Upper lobe of right lung (tissue), 1 donor: Measurements from ENCODE around the gene CFB. TPM values are rescaled to one million over a fixed set of nuclear protein-coding genes. Genes with fewer than 3 reads are reported as not detected.

Experiments
- ATAC-seq: fragments of 200-7000 bp; cut with Tn5 transposase; one replicate; pipeline ENCODE4 v1.9.1; 2020; ENCODE audit warnings: mild to moderate bottlenecking, moderate library complexity
- DNase-seq: peaks from one replicate; pipeline ENCODE4 v3.0.0-alpha.2; 2020
- H3K27ac ChIP-seq: fragments of 200-600 bp; one replicate; pipeline ENCODE4 v1.8.0; 2022
- H3K27me3 ChIP-seq: fragments of 200-600 bp; one replicate; pipeline ENCODE4 v1.8.0; 2022; ENCODE audit warnings: mild to moderate bottlenecking
- H3K36me3 ChIP-seq: fragments of 200-600 bp; one replicate; pipeline ENCODE4 v1.8.0; 2022
- H3K4me1 ChIP-seq: fragments of 200-600 bp; one replicate; pipeline ENCODE4 v1.8.0; 2022
- H3K4me3 ChIP-seq: fragments of 200-600 bp; one replicate; pipeline ENCODE4 v1.8.0; 2022; ENCODE audit warnings: mild to moderate bottlenecking
- H3K9me3 ChIP-seq: fragments of 200-600 bp; one replicate; pipeline ENCODE4 v1.8.0; 2022
- CTCF ChIP-seq: fragments of 200-600 bp; IDR thresholded peaks from one replicate; pipeline ENCODE4 v1.8.0; 2022; ENCODE audit warnings: antibody characterized with exemption
- intact Hi-C: fragments of 100-400 bp; cut with DNase I; formaldehyde crosslinking; loops from one replicate; pipeline ENCODE4 v1.11.0; 2022
- total RNA-seq: library from RNA; stranded (reverse); fragmentation: NEBNext Ultra II Directional; extraction: Animal tissue kit (Norgen Biotek cat#: 25700); gene quantifications from one replicate; pipeline ENCODE4 v1.2.1, GENCODE V29; 2021
- donor health status: DM: no; HTN: yes; CAD: no; lungs with severe emphysema.

CFB gene
- total RNA-seq, 1 donor from 2014 or later, result 74.9 TPM

DNA sequence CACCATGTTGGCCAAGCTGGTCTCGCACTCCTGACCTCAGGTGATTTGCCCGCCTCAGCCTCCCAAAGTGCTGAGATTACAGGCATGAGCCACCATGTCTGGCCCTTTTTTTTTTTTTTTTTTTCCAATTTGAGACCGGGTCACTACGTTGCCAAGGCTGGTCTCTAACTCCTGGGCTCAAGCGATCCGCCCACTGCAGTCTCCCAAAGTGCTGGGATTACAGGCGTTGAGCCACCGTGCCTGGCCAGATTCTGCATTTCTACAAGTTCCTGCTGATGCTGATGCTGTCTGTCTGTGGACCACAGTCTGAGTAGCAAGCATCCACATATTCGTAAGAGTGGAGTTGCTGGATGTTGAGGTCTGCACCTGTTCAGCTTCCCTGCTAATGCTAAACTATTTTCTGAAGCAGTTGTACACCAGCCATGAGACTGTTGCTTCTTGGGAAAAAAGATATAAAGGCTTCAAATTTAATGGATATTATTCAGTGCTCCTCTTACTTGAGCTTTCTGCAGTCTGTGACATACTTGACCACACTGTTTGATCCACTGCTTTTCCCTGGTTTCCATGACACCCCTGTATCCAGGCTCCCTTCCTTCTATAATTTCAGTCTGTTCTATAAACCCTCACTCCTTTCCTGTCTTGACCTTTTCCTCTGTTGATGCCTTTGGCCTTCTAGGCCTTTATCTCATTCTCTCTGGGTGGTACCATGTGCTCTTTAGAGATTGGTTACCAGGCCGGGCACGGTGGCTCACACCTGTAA is 33.9 kb upstream of the CFB start:
- ATAC-seq (no peak), DNase-seq (no peak)
- H3K4me3 ChIP-seq, result no peak overlapping the region
- H3K36me3 ChIP-seq, result no peaks in the 10 kb centered on the region
- intact Hi-C loops, result no loop called here
- H3K27me3 ChIP-seq, result no peaks in the 10 kb centered on the region
- no peak overlapping the region for H3K27ac ChIP-seq
- no peaks in the 10 kb centered on the region for H3K9me3 ChIP-seq
- no peak for TF ChIP-seq CTCF
- H3K4me1 ChIP-seq, result no peaks in the 10 kb centered on the region

DNA sequence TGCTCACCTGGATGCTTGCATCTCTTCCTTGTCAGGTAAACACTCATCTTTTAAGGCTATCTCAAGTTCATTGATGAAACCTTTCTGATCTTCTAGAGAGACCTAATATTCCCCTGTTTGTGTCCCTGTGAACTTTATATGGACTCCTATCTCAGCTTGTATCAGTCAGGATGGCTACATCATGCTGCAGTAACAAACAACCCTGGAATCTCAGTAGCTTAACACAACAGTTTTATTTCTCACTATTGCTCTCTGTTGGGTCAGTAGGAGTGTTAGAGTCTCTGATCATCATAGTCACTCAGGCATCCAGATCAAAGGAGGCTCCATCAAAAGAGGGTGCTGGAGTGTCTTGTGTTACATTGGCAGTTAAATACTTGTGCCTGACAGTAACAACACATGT is 30.5 kb upstream of the CFB start:
- Histone ChIP-seq H3K4me1 (peaks cover 4% of the 10 kb centered on the region), H3K4me3 (no peak overlapping the region), H3K9me3 (no peaks in the 10 kb centered on the region), H3K36me3 (no peaks in the 10 kb centered on the region), H3K27ac (no peak overlapping the region), H3K27me3 (no peaks in the 10 kb centered on the region)
- ATAC-seq, result no peak
- no peak for TF ChIP-seq CTCF
- no peak for DNase-seq
- intact Hi-C loops, result no loop called here

DNA sequence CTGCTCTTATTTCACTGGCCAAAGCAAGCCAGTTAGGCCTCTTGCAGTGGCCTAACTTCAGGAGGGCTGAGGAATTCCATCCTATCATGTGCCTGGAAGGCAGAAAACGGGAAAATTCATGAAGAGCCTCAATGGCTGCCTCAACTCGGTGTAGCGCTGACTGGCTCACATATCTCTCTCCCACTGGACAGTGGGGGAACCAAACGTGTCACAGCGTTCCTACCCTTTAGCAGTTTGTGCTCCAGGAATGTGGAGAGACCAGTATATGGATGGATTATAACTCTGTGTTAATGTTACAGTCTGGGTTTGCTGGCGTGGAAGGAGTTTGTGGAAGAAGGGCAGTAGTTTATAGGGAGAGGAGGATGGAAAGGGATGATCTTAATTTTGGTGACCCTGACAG is 30.1 kb upstream of the CFB start:
- DNase-seq (no peak), ATAC-seq (no peak)
- H3K4me3 ChIP-seq, result no peak overlapping the region
- intact Hi-C loops, result no loop called here
- no peak overlapping the region for H3K27ac ChIP-seq
- no peaks in the 10 kb centered on the region for H3K36me3 ChIP-seq
- no peaks in the 10 kb centered on the region for H3K9me3 ChIP-seq
- no peaks in the 10 kb centered on the region for H3K27me3 ChIP-seq
- peaks cover 8% of the 10 kb centered on the region for H3K4me1 ChIP-seq
- TF ChIP-seq CTCF, result no peak

GRCh38 chr6:31918069-31918720 is 27.7 kb upstream of the CFB start:
- no peak for TF ChIP-seq CTCF
- H3K9me3 ChIP-seq, result no peaks in the 10 kb centered on the region
- H3K36me3 ChIP-seq, result no peaks in the 10 kb centered on the region
- no peaks in the 10 kb centered on the region for H3K27me3 ChIP-seq
- DNase-seq (no peak), ATAC-seq (no peak)
- peaks cover 12% of the 10 kb centered on the region for H3K4me1 ChIP-seq
- H3K4me3 ChIP-seq, result no peak overlapping the region
- no peak overlapping the region for H3K27ac ChIP-seq
- intact Hi-C loops, result no loop called here

GRCh38 chr6:31919624-31920303 is 26.1 kb upstream of the CFB start:
- peaks cover 12% of the 10 kb centered on the region for H3K4me1 ChIP-seq
- H3K36me3 ChIP-seq, result no peaks in the 10 kb centered on the region
- no peak overlapping the region for H3K4me3 ChIP-seq
- H3K9me3 ChIP-seq, result no peaks in the 10 kb centered on the region
- intact Hi-C loops, result no loop called here
- peak overlapping the region; percentile 6 for H3K27ac ChIP-seq
- no peak for TF ChIP-seq CTCF
- no peaks in the 10 kb centered on the region for H3K27me3 ChIP-seq
- ATAC-seq (no peak), DNase-seq (no peak)
